GM23248 (cell line): ENCODE data around the gene BASP1. TPM values are rescaled to one million over a fixed set of nuclear protein-coding genes. Genes with fewer than 3 reads are reported as not detected.
A peak's percentile ranks its signal among the peaks of the same experiment; 100 is the strongest.

Source experiments
- DNase-seq: peaks from one replicate; pipeline ENCODE4 v3.0.0-alpha.2; 2015
- H2AFZ ChIP-seq: fragments of 200-600 bp; sonication (generic); 2 replicates; pipeline ENCODE4 v1.6.1; 2016; ENCODE audit warnings: antibody characterized with exemption
- H3F3A ChIP-seq: fragments of 200-600 bp; sonication (generic); 2 replicates; pipeline ENCODE4 v1.6.1; 2016; ENCODE audit warnings: mild to moderate bottlenecking, antibody characterized with exemption, mixed run types; ENCODE audit not compliant: insufficient read depth
- H3K27ac ChIP-seq: fragments of 200-600 bp; sonication (generic); 2 replicates; pipeline ENCODE4 v1.5.1; 2016; ENCODE audit warnings: mild to moderate bottlenecking
- H3K27me3 ChIP-seq: fragments of 200-600 bp; sonication (generic); replicated peaks from 2 replicates; pipeline ENCODE4 v1.6.1; 2016; ENCODE audit warnings: mild to moderate bottlenecking; ENCODE audit not compliant: insufficient read depth
- H3K36me3 ChIP-seq: fragments of 200-600 bp; sonication (generic); 2 replicates; pipeline ENCODE4 v1.6.1; 2016; ENCODE audit warnings: low read depth, mild to moderate bottlenecking
- H3K4me1 ChIP-seq: fragments of 200-600 bp; sonication (generic); 2 replicates; pipeline ENCODE4 v1.6.1; 2016; ENCODE audit warnings: mild to moderate bottlenecking; ENCODE audit not compliant: insufficient read depth
- H3K4me2 ChIP-seq: fragments of 200-600 bp; sonication (generic); one replicate; pipeline ENCODE4 v1.6.1; 2016; ENCODE audit warnings: mild to moderate bottlenecking; ENCODE audit not compliant: unreplicated experiment
- H3K4me3 ChIP-seq: fragments of 200-600 bp; sonication (generic); 2 replicates; pipeline ENCODE4 v1.5.1; 2016; ENCODE audit warnings: mild to moderate bottlenecking
- H3K79me2 ChIP-seq: fragments of 200-600 bp; sonication (generic); 2 replicates; pipeline ENCODE4 v1.6.1; 2016; ENCODE audit warnings: mild to moderate bottlenecking; ENCODE audit not compliant: insufficient read depth
- H3K9ac ChIP-seq: fragments of 200-600 bp; sonication (generic); 2 replicates; pipeline ENCODE4 v1.6.1; 2016; ENCODE audit warnings: mild to moderate bottlenecking
- H3K9me2 ChIP-seq: fragments of 200-600 bp; sonication (generic); 2 replicates; pipeline ENCODE4 v1.6.1; 2016; ENCODE audit warnings: mixed run types, mild to moderate bottlenecking, moderate library complexity; ENCODE audit not compliant: insufficient read depth
- H3K9me3 ChIP-seq: fragments of 200-600 bp; sonication (generic); one replicate; pipeline ENCODE4 v1.6.1; 2017; ENCODE audit warnings: low read depth
- H4K20me1 ChIP-seq: fragments of 200-600 bp; sonication (generic); 2 replicates; pipeline ENCODE4 v1.6.0; 2016; ENCODE audit not compliant: insufficient read depth
- EZH2 ChIP-seq: fragments of 200-600 bp; sonication (generic); IDR thresholded peaks from 2 replicates; pipeline ENCODE4 v1.6.1; 2018; ENCODE audit warnings: antibody characterized with exemption, mild to moderate bottlenecking; ENCODE audit not compliant: insufficient read depth, poor library complexity, severe bottlenecking
- EZH2phosphoT487 ChIP-seq: fragments of 200-600 bp; sonication (generic); IDR thresholded peaks from 2 replicates; pipeline ENCODE4 v1.6.1; 2018; ENCODE audit warnings: antibody characterized with exemption, moderate library complexity, mild to moderate bottlenecking, low read depth; ENCODE audit not compliant: insufficient read depth
- WGBS, 2 experiments: methylation state at CpG; one replicate each; pipeline ENCODE4 v1.1.6; 2015 to 2017; ENCODE audit warnings: low lambda C conversion rate in 2 of 2, low coverage in 1 of 2; ENCODE audit errors: missing lambda C conversion rate in 2 of 2; 5-methylcytosine and 5-hydroxymethylcytosine counted together
- in situ Hi-C: fragments of 300-500 bp; cut with MboI; formaldehyde crosslinking; loops from 2 replicates; pipeline ENCODE4 v1.15.0; 2020
- polyA plus RNA-seq: library from polyadenylated mRNA; unstranded; fragments of >200 nt; fragmentation: Nextera tagmentation; extraction: Ambion mirVana; gene quantifications from 2 replicates; pipeline ENCODE4 v1.2.1, GENCODE V29; 2016
- total RNA-seq: library from RNA; depleted of rRNA; stranded (reverse); fragments of >200 nt; shearing (Covaris generic); gene quantifications from 2 replicates; pipeline ENCODE4 v1.2.3, GENCODE V29; 2014

BASP1 gene
- total and polyA plus RNA-seq, 2 experiments from 2014 or later: 58.4 to 121 TPM

- Histone ChIP-seq H3K4me2 (peak overlapping the region; percentile 49), H3K27ac (peak overlapping the region; percentile 67; the same call in 1 of the 2 replicates), H2AFZ (no peak overlapping the region), H3F3A (peaks cover 47% of the 10 kb centered on the region), H3K9me2 (no peaks in the 10 kb centered on the region; the same call in 1 of the 2 replicates), H4K20me1 (no peaks in the 10 kb centered on the region), H3K4me3 (no peak overlapping the region), H3K9me3 (no peaks in the 10 kb centered on the region), H3K27me3 (no peaks in the 10 kb centered on the region), H3K9ac (no peak overlapping the region), H3K36me3 (0 out of 2 replicates have a peak, but pooled peaks cover 6% of the 10 kb centered on the region), H3K79me2 (peaks cover 96% of the 10 kb centered on the region), H3K4me1 (peaks cover 59% of the 10 kb centered on the region)
- DNase-seq: no peak
- in situ Hi-C loops: no loop called here
- WGBS, 2 experiments: 97 to 98% methylated on average over 6 of the region's 6 CpGs
- no peak for TF ChIP-seq EZH2phosphoT487
- TF ChIP-seq EZH2: no peak
Measured at GRCh38 chr5:17239953-17240352, 22.5 kb downstream of the BASP1 start.

- Histone ChIP-seq H4K20me1 (no peaks in the 10 kb centered on the region), H2AFZ (no peak overlapping the region), H3K4me1 (peaks cover 58% of the 10 kb centered on the region), H3K4me2 (no peak overlapping the region), H3F3A (peaks cover 47% of the 10 kb centered on the region), H3K9me3 (no peaks in the 10 kb centered on the region), H3K9ac (no peak overlapping the region), H3K79me2 (peaks cover 96% of the 10 kb centered on the region), H3K9me2 (no peaks in the 10 kb centered on the region; the same call in 1 of the 2 replicates), H3K27me3 (no peaks in the 10 kb centered on the region), H3K36me3 (0 out of 2 replicates have a peak, but pooled peaks cover 6% of the 10 kb centered on the region), H3K27ac (no peak overlapping the region; the same call in 1 of the 2 replicates), H3K4me3 (no peak overlapping the region)
- in situ Hi-C loops: no loop called here
- DNase-seq: no peak
- TF ChIP-seq EZH2 (no peak), EZH2phosphoT487 (no peak)
- WGBS, 2 experiments: 93 to 100% methylated on average over 1 of the region's 1 CpG
Measured at GRCh38 chr5:17240487-17240886, 23.1 kb downstream of the BASP1 start.

- peaks cover 96% of the 10 kb centered on the region for H3K79me2 ChIP-seq
- 0 out of 2 replicates have a peak, but pooled peaks cover 6% of the 10 kb centered on the region for H3K36me3 ChIP-seq
- H3K4me3 ChIP-seq: no peak overlapping the region
- no peak for TF ChIP-seq EZH2phosphoT487
- no peak for TF ChIP-seq EZH2
- no peaks in the 10 kb centered on the region for H3K27me3 ChIP-seq
- 33 to 38% methylated on average over 7 of the region's 7 CpGs for WGBS, 2 experiments
- in situ Hi-C loops: no loop called here
- H2AFZ ChIP-seq: no peak overlapping the region
- H3K9me3 ChIP-seq: no peaks in the 10 kb centered on the region
- H3K4me1 ChIP-seq: peaks cover 47% of the 10 kb centered on the region
- no peaks in the 10 kb centered on the region for H4K20me1 ChIP-seq
- peak overlapping the region; percentile 13 for H3K9ac ChIP-seq
- H3K27ac ChIP-seq: no peak overlapping the region
- H3K4me2 ChIP-seq: peak overlapping the region; percentile 49
- no peak for DNase-seq
- no peaks in the 10 kb centered on the region; the same call in 1 of the 2 replicates for H3K9me2 ChIP-seq
- peaks cover 36% of the 10 kb centered on the region for H3F3A ChIP-seq
Measured at GRCh38 chr5:17241635-17242034, 24.2 kb downstream of the BASP1 start.

- WGBS, 2 experiments: 86 to 87% methylated on average over 12 of the region's 12 CpGs
- no peak overlapping the region for H3K9ac ChIP-seq
- in situ Hi-C loops: no loop called here
- TF ChIP-seq EZH2 (no peak), EZH2phosphoT487 (no peak)
- no peak overlapping the region for H3K4me2 ChIP-seq
- no peak overlapping the region for H3K4me3 ChIP-seq
- no peaks in the 10 kb centered on the region; the same call in 1 of the 2 replicates for H3K9me2 ChIP-seq
- H3K9me3 ChIP-seq: no peaks in the 10 kb centered on the region
- no peak overlapping the region for H2AFZ ChIP-seq
- peaks cover 96% of the 10 kb centered on the region for H3K79me2 ChIP-seq
- no peak overlapping the region for H3K27ac ChIP-seq
- peaks cover 32% of the 10 kb centered on the region for H3F3A ChIP-seq
- 0 out of 2 replicates have a peak, but pooled peaks cover 6% of the 10 kb centered on the region for H3K36me3 ChIP-seq
- DNase-seq: no peak
- H4K20me1 ChIP-seq: no peaks in the 10 kb centered on the region
- peaks cover 46% of the 10 kb centered on the region for H3K4me1 ChIP-seq
- H3K27me3 ChIP-seq: no peaks in the 10 kb centered on the region
Measured at GRCh38 chr5:17243287-17244063, 26.0 kb downstream of the BASP1 start.
